Stimulated activated CD4-positive, alpha-beta T cell treated with anti-CD3 and anti-CD28 coated beads, Interleukin-12 subunit alpha, Interleukin-12 subunit beta, amount 100 ng/mL, for 48 hours (primary cell): ENCODE measurements around the gene FGFBP1.
A peak's percentile ranks its signal among the peaks of the same experiment; 100 is the strongest.

Experiments
- DNase-seq, 3 donors: peaks; one replicate each; pipeline ENCODE4 v3.0.0-alpha.2; 2020; ENCODE audit warnings: low read depth in 2 of 3, low spot score in 1 of 3

The FGFBP1 gene

GRCh38 chr4:15938640-15939039 is at the start of gene FGFBP1:
Gene FGFBP1, minus strand, starts transcription at chr4:15938740. Its CDS starts 2,108 bp downstream, at chr4:15936632.
- DNase-seq, result no peak

GRCh38 chr4:15988222-15988621 is 49.7 kb upstream of the FGFBP1 start:
- DNase-seq, result no peak

- DNase-seq, result no peak
These were observed 48.4 kb upstream of the FGFBP1 start for GRCh38 chr4:15986907-15987306.

GRCh38 chr4:15983610-15984009 is 45.1 kb upstream of the FGFBP1 start:
- DNase-seq, result no peak

- no peak for DNase-seq
These were observed 44.4 kb upstream of the FGFBP1 start for GRCh38 chr4:15982842-15983524.

GRCh38 chr4:15976456-15977447 is 38.2 kb upstream of the FGFBP1 start:
- no peak for DNase-seq

GRCh38 chr4:15971068-15971801 is 32.7 kb upstream of the FGFBP1 start:
- DNase-seq, result no peak

GRCh38 chr4:15968551-15969300 is 30.2 kb upstream of the FGFBP1 start:
- no peak for DNase-seq

GRCh38 chr4:15965325-15965724 is 26.8 kb upstream of the FGFBP1 start:
- no peak for DNase-seq

GRCh38 chr4:15964159-15964558 is 25.6 kb upstream of the FGFBP1 start:
- DNase-seq, result no peak

- DNase-seq, result peak; percentile 36 to 48 (median 37)
These were observed 25.0 kb upstream of the FGFBP1 start for GRCh38 chr4:15963576-15963975.

- DNase-seq, result peak; percentile 51 to 62 (median 52)
These were observed 24.5 kb upstream of the FGFBP1 start, which contains the start of gene FGFBP2 for GRCh38 chr4:15963001-15963451. Gene FGFBP2, minus strand, starts transcription at chr4:15963175. Its CDS starts 46 bp downstream, at chr4:15963129.

GRCh38 chr4:15961781-15962510 is 23.4 kb upstream of the FGFBP1 start:
- DNase-seq, result no peak

GRCh38 chr4:15958562-15958961 is 20.0 kb upstream of the FGFBP1 start:
- DNase-seq, result no peak

- peak; percentile 73 to 89 (median 78) for DNase-seq
These were observed 17.8 kb upstream of the FGFBP1 start for GRCh38 chr4:15956179-15956850.

- DNase-seq, result no peak
These were observed 17.1 kb upstream of the FGFBP1 start for GRCh38 chr4:15955670-15956069.

- DNase-seq, result no peak
These were observed 15.1 kb upstream of the FGFBP1 start for GRCh38 chr4:15953625-15954024.

GRCh38 chr4:15951781-15952180 is 13.2 kb upstream of the FGFBP1 start:
- no peak for DNase-seq

- no peak for DNase-seq
These were observed 10.3 kb upstream of the FGFBP1 start for GRCh38 chr4:15948826-15949225.
